Endothelial cell (in vitro differentiated cells): Measurements from ENCODE around the gene FIGNL2. TPM values are rescaled to one million over a fixed set of nuclear protein-coding genes. Genes with fewer than 3 reads are reported as not detected.

Experiments used
- DNase-seq: peaks from one replicate; pipeline ENCODE4 v3.0.0; 2021; ENCODE audit warnings: low spot score
- H3K27ac Mint-ChIP-seq: one replicate; pipeline ENCODE4 v1.8.0; 2021; ENCODE audit warnings: mixed read lengths, inconsistent platforms; ENCODE audit not compliant: unreplicated experiment
- H3K27me3 Mint-ChIP-seq: one replicate; pipeline ENCODE4 v1.8.0; 2021; ENCODE audit warnings: mild to moderate bottlenecking, moderate library complexity, mixed read lengths, inconsistent platforms; ENCODE audit not compliant: unreplicated experiment
- H3K36me3 Mint-ChIP-seq: one replicate; pipeline ENCODE4 v1.8.0; 2021; ENCODE audit warnings: mild to moderate bottlenecking, low read depth, mixed read lengths, inconsistent platforms; ENCODE audit not compliant: unreplicated experiment
- H3K4me1 Mint-ChIP-seq: one replicate; pipeline ENCODE4 v1.8.0; 2021; ENCODE audit warnings: mild to moderate bottlenecking, mixed read lengths, inconsistent platforms; ENCODE audit not compliant: unreplicated experiment
- H3K4me3 Mint-ChIP-seq: one replicate; pipeline ENCODE4 v1.8.0; 2021; ENCODE audit warnings: mild to moderate bottlenecking, mixed read lengths, inconsistent platforms; ENCODE audit not compliant: unreplicated experiment
- H3K9me3 Mint-ChIP-seq: one replicate; pipeline ENCODE4 v1.8.0; 2021; ENCODE audit warnings: mixed read lengths, inconsistent platforms; ENCODE audit not compliant: unreplicated experiment
- CTCF ChIP-seq: fragments of 200-600 bp; sonication (generic); IDR thresholded peaks from one replicate; pipeline ENCODE4 v1.5.0; 2021; ENCODE audit warnings: antibody characterized with exemption; ENCODE audit not compliant: unreplicated experiment
- total RNA-seq: library from RNA; stranded (reverse); fragmentation: NEBNext Ultra II Directional; extraction: Animal tissue kit (Norgen Biotek cat#: 25700); gene quantifications from one replicate; pipeline ENCODE4 v1.2.1, GENCODE V29; 2021; ENCODE audit not compliant: unreplicated experiment

The FIGNL2 gene
- total RNA-seq, 1 donor from 2014 or later, result 42.0 TPM

GRCh38 chr12:51874000-51874399, 25.5 kb upstream of the FIGNL2 start:
- H3K27ac Mint-ChIP-seq, result no peak overlapping the region
- peaks cover 10% of the 10 kb centered on the region for H3K4me1 Mint-ChIP-seq
- DNase-seq, result no peak
- peaks cover 5% of the 10 kb centered on the region for H3K27me3 Mint-ChIP-seq
- TF ChIP-seq CTCF, result no peak
- H3K36me3 Mint-ChIP-seq, result peaks cover 3% of the 10 kb centered on the region
- H3K9me3 Mint-ChIP-seq, result no peaks in the 10 kb centered on the region
- H3K4me3 Mint-ChIP-seq, result no peak overlapping the region

GRCh38 chr12:51873251-51873994, 24.9 kb upstream of the FIGNL2 start:
- Mint-ChIP-seq H3K27ac (no peak overlapping the region), H3K4me1 (peaks cover 14% of the 10 kb centered on the region), H3K9me3 (no peaks in the 10 kb centered on the region), H3K4me3 (no peak overlapping the region), H3K27me3 (peaks cover 6% of the 10 kb centered on the region), H3K36me3 (peaks cover 3% of the 10 kb centered on the region)
- no peak for DNase-seq
- TF ChIP-seq CTCF, result no peak

- no peak for DNase-seq
- Mint-ChIP-seq H3K27ac (no peak overlapping the region), H3K4me3 (no peak overlapping the region), H3K36me3 (peaks cover 3% of the 10 kb centered on the region), H3K4me1 (peaks cover 18% of the 10 kb centered on the region), H3K9me3 (no peaks in the 10 kb centered on the region), H3K27me3 (peaks cover 8% of the 10 kb centered on the region)
- no peak for TF ChIP-seq CTCF
Observed at GRCh38 chr12:51872689-51872981, 24.1 kb upstream of the FIGNL2 start.

GRCh38 chr12:51871918-51872688, 23.6 kb upstream of the FIGNL2 start:
- Mint-ChIP-seq H3K36me3 (peaks cover 3% of the 10 kb centered on the region), H3K27ac (no peak overlapping the region), H3K27me3 (peaks cover 10% of the 10 kb centered on the region), H3K4me1 (peaks cover 18% of the 10 kb centered on the region), H3K4me3 (no peak overlapping the region), H3K9me3 (no peaks in the 10 kb centered on the region)
- no peak for TF ChIP-seq CTCF
- DNase-seq, result no peak

- Mint-ChIP-seq H3K4me1 (peaks cover 20% of the 10 kb centered on the region), H3K27ac (no peak overlapping the region)
- no peak for DNase-seq
Observed at GRCh38 chr12:51871126-51871525, 22.6 kb upstream of the FIGNL2 start.

More at GRCh38 chr12:51871126-51871525, 22.6 kb upstream of the FIGNL2 start:
- Mint-ChIP-seq H3K36me3 (peaks cover 3% of the 10 kb centered on the region), H3K27me3 (peaks cover 12% of the 10 kb centered on the region), H3K9me3 (no peaks in the 10 kb centered on the region), H3K4me3 (no peak overlapping the region)
- TF ChIP-seq CTCF, result no peak
